Measurements from ENCODE around the gene DCUN1D2. TPM values are rescaled to one million over a fixed set of nuclear protein-coding genes. Genes with fewer than 3 reads are reported as not detected.

The DCUN1D2 gene
- total and polyA plus RNA-seq, 3 donors from 2014 or later = 16.3 to 78.5 (median 65.9) TPM

- Histone ChIP-seq H3K36me3 (ENCODE audit: low read depth, missing control alignments) (no peaks in the 10 kb centered on the region), H3K9me3 (no peaks in the 10 kb centered on the region), H3K4me1 (peaks cover 38% of the 10 kb centered on the region), H3K27me3 (no peaks in the 10 kb centered on the region), H3K4me3 (peak overlapping the region; percentile 77 to 95), H3K27ac (peak overlapping the region; percentile 59 to 90)
- intact Hi-C loops (cut with DNase I; ENCODE audit: low total_unique reads) = no loop called here
- TF ChIP-seq, protein P1, sequence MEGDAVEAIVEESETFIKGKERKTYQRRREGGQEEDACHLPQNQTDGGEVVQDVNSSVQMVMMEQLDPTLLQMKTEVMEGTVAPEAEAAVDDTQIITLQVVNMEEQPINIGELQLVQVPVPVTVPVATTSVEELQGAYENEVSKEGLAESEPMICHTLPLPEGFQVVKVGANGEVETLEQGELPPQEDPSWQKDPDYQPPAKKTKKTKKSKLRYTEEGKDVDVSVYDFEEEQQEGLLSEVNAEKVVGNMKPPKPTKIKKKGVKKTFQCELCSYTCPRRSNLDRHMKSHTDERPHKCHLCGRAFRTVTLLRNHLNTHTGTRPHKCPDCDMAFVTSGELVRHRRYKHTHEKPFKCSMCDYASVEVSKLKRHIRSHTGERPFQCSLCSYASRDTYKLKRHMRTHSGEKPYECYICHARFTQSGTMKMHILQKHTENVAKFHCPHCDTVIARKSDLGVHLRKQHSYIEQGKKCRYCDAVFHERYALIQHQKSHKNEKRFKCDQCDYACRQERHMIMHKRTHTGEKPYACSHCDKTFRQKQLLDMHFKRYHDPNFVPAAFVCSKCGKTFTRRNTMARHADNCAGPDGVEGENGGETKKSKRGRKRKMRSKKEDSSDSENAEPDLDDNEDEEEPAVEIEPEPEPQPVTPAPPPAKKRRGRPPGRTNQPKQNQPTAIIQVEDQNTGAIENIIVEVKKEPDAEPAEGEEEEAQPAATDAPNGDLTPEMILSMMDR (IDR thresholded peaks at IDR 0.05) = no peak
- no peak for TF ChIP-seq POLR2A (IDR thresholded peaks at IDR 0.05)
- peak; percentile 50 for DNase-seq
- WGBS, 2 donors = 1 to 2% methylated on average over 41 to 53 of the region's 54 CpGs
Observed at GRCh38 chr13:113489549-113490495, 689 bp downstream of the DCUN1D2 start.

- TF ChIP-seq, protein P1 (IDR thresholded peaks at IDR 0.05) = no peak
- Histone ChIP-seq H3K27me3 (no peaks in the 10 kb centered on the region), H3K36me3 (ENCODE audit: low read depth, missing control alignments) (no peaks in the 10 kb centered on the region), H3K9me3 (no peaks in the 10 kb centered on the region), H3K4me3 (peak overlapping the region; percentile 77 to 95), H3K4me1 (peaks cover 38% of the 10 kb centered on the region), H3K27ac (peak overlapping the region; percentile 59 to 90)
- intact Hi-C loops (cut with DNase I; ENCODE audit: low total_unique reads) = no loop called here
- 17 to 26% methylated on average over 8 of the region's 8 CpGs for WGBS, 2 donors
- DNase-seq = no peak
Observed at GRCh38 chr13:113489171-113489548, 1.4 kb downstream of the DCUN1D2 start.

GRCh38 chr13:113488283-113488682 is 2.2 kb downstream of the DCUN1D2 start:
- intact Hi-C loops (cut with DNase I; ENCODE audit: low total_unique reads) = no loop called here
- no peak for DNase-seq
- H3K9me3 ChIP-seq = no peaks in the 10 kb centered on the region
- no peak overlapping the region for H3K4me3 ChIP-seq
- WGBS, 2 donors = 90% methylated on average over 3 of the region's 3 CpGs
- H3K27ac ChIP-seq = peak overlapping the region in 1 of 2 donors; percentile 28
- H3K4me1 ChIP-seq = peaks cover 38% of the 10 kb centered on the region
- no peaks in the 10 kb centered on the region for H3K27me3 ChIP-seq
- no peak for TF ChIP-seq POLR2A (IDR thresholded peaks at IDR 0.05)
- TF ChIP-seq, protein P1 (IDR thresholded peaks at IDR 0.05) = no peak
- H3K36me3 ChIP-seq (ENCODE audit: low read depth, missing control alignments) = no peaks in the 10 kb centered on the region

- Histone ChIP-seq H3K4me1 (peaks cover 22% of the 10 kb centered on the region), H3K27ac (no peak overlapping the region), H3K9me3 (no peaks in the 10 kb centered on the region), H3K27me3 (no peaks in the 10 kb centered on the region), H3K4me3 (no peak overlapping the region), H3K36me3 (ENCODE audit: low read depth, missing control alignments) (no peaks in the 10 kb centered on the region)
- TF ChIP-seq POLR2A (IDR thresholded peaks at IDR 0.05) = no peak
- TF ChIP-seq, protein P1 (IDR thresholded peaks at IDR 0.05) = no peak
- no peak for DNase-seq
- intact Hi-C loops (cut with DNase I; ENCODE audit: low total_unique reads) = no loop called here
- 50 to 72% methylated on average over 4 of the region's 4 CpGs for WGBS, 2 donors
Observed at GRCh38 chr13:113486698-113487097, 3.8 kb downstream of the DCUN1D2 start.

Measured in testis (tissue), 3 donors.